Neural crest cell (in vitro differentiated cells): Measurements from ENCODE around the gene DISP3. TPM values are rescaled to one million over a fixed set of nuclear protein-coding genes. Genes with fewer than 3 reads are reported as not detected.

Source experiments
- DNase-seq: peaks from one replicate; pipeline ENCODE4 v3.0.0; 2021; ENCODE audit warnings: low read depth, mixed read lengths, low spot score
- H3K27ac Mint-ChIP-seq: one replicate; pipeline ENCODE4 v1.8.0; 2021; ENCODE audit warnings: mild to moderate bottlenecking, mixed read lengths; ENCODE audit not compliant: unreplicated experiment
- H3K27me3 Mint-ChIP-seq: 2 replicates; pipeline ENCODE4 v1.8.0; 2021; ENCODE audit warnings: low read depth, mild to moderate bottlenecking, mixed read lengths
- H3K36me3 Mint-ChIP-seq: 2 replicates; pipeline ENCODE4 v1.8.0; 2021; ENCODE audit warnings: low read depth, mild to moderate bottlenecking, mixed read lengths
- H3K4me1 Mint-ChIP-seq: 2 replicates; pipeline ENCODE4 v1.8.0; 2021; ENCODE audit warnings: mixed read lengths
- H3K4me3 Mint-ChIP-seq: one replicate; pipeline ENCODE4 v1.8.0; 2021; ENCODE audit warnings: mild to moderate bottlenecking, mixed read lengths
- H3K9me3 Mint-ChIP-seq: 2 replicates; pipeline ENCODE4 v1.8.0; 2021; ENCODE audit warnings: mixed read lengths
- total RNA-seq: library from RNA; stranded (reverse); gene quantifications from 2 replicates; pipeline ENCODE4 v1.2.1, GENCODE V29; 2021
- TF ChIP-seq, protein P1 (sequence below): fragments of 200-600 bp; sonication (generic); conservative IDR thresholded peaks from 2 replicates; pipeline ENCODE4 v1.5.0; 2021; ENCODE audit warnings: antibody characterized with exemption, mild to moderate bottlenecking

DISP3 gene
- total RNA-seq, 1 donor from 2014 or later: 9.1 TPM

DNA sequence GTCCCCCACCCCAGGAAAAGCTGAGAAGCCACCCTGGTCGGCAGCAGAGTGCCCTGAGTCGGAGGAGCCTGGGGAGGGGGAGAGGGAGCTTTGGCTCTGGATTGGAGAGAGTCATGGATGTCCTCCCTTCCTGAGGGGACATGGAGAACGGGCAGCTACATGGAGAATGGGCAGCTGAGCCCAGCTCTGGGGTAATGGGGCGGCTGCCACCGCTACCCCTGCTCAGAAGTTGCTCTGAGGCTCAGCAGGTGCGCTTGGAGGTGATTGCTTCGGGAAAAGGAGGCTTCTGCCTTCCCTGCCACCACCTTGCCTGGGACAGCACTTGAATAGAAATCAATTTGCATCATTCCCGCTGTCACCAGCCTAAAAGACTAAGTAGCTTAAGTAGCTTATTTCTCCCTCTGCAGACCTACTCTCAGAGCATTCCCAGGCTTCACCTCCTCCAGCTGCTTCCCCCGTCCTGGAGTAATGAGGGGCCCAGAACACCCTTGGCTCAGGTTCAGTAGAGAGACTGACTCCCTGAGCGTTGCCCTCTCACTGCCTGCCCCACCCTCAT, 8.3 kb downstream of the DISP3 start:
- H3K27ac Mint-ChIP-seq: no peak overlapping the region
- H3K4me1 Mint-ChIP-seq: peaks cover 8% of the 10 kb centered on the region
- H3K4me3 Mint-ChIP-seq: no peak overlapping the region
- TF ChIP-seq, protein P1, sequence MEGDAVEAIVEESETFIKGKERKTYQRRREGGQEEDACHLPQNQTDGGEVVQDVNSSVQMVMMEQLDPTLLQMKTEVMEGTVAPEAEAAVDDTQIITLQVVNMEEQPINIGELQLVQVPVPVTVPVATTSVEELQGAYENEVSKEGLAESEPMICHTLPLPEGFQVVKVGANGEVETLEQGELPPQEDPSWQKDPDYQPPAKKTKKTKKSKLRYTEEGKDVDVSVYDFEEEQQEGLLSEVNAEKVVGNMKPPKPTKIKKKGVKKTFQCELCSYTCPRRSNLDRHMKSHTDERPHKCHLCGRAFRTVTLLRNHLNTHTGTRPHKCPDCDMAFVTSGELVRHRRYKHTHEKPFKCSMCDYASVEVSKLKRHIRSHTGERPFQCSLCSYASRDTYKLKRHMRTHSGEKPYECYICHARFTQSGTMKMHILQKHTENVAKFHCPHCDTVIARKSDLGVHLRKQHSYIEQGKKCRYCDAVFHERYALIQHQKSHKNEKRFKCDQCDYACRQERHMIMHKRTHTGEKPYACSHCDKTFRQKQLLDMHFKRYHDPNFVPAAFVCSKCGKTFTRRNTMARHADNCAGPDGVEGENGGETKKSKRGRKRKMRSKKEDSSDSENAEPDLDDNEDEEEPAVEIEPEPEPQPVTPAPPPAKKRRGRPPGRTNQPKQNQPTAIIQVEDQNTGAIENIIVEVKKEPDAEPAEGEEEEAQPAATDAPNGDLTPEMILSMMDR: no peak
- DNase-seq: no peak
- H3K27me3 Mint-ChIP-seq: peaks cover 6% of the 10 kb centered on the region
- H3K9me3 Mint-ChIP-seq: no peaks in the 10 kb centered on the region
- no peaks in the 10 kb centered on the region for H3K36me3 Mint-ChIP-seq

DNA sequence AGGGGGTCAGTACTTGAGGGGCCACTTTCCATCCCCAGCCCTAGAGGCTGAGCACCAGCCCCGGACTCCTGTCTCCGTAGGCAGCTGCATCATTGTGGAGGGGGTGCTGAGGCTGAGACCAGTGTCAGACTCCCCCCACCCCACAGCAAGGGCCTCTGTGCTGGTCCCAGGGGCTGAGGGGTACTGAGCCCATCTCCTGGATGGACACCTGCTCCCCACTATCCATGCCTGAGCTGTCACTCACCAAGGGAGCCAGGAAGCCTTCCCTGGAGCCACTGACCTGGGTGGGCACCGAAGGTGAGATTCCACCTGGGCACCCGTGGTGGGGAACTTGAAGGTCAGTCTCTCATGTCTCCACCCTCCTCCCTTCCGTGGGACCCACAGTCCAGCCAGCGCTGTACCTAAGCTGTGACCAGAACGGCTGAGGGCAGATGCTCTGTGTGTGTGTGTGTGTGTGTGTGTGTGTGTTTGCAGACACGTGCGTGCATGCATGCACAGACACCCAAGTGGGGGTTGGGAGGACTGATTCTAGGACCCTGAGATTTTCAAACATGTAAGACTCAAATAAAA, 9.3 kb downstream of the DISP3 start:
- Mint-ChIP-seq H3K27ac (no peak overlapping the region), H3K36me3 (no peaks in the 10 kb centered on the region), H3K4me1 (peaks cover 8% of the 10 kb centered on the region), H3K4me3 (no peak overlapping the region), H3K27me3 (peaks cover 6% of the 10 kb centered on the region), H3K9me3 (no peaks in the 10 kb centered on the region)
- DNase-seq: no peak
- TF ChIP-seq, protein P1: no peak

DNA sequence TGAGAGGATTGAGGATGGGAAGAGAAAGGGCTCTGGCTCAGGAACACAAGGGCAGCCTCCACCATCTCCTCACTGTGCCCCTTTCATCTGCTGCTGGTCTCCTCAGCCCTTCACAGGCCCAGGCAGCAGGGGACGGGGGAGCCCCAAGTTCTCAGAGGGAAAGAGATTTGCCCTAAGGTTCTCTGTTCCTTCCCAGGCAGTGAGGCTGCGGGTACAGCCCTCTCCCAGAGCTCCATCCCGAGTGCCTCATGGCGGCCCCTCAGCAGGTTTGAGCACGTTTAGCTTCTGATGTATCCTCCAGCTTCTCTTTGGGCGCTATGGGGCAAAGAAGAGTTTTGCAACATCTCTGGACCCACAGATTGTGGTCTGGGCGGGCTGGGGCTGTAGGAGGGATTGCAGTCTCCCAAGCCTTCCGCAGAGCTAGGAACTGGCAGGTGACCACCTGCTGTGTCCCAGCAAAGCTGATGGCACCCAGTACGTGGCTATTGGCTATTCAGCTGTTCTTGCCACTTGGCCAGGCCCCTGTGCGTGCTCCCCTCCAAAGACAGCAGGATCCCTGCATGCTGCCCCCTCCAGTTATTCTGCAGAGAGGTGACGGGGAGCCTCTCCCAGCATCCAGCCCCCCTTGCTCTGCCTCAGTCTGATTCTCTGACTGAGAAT, 10.1 kb downstream of the DISP3 start:
- H3K27me3 Mint-ChIP-seq: peaks cover 6% of the 10 kb centered on the region
- peaks cover 8% of the 10 kb centered on the region for H3K4me1 Mint-ChIP-seq
- TF ChIP-seq, protein P1: no peak
- H3K9me3 Mint-ChIP-seq: no peaks in the 10 kb centered on the region
- H3K36me3 Mint-ChIP-seq: no peaks in the 10 kb centered on the region
- no peak overlapping the region for H3K27ac Mint-ChIP-seq
- no peak overlapping the region for H3K4me3 Mint-ChIP-seq
- no peak for DNase-seq

DNA sequence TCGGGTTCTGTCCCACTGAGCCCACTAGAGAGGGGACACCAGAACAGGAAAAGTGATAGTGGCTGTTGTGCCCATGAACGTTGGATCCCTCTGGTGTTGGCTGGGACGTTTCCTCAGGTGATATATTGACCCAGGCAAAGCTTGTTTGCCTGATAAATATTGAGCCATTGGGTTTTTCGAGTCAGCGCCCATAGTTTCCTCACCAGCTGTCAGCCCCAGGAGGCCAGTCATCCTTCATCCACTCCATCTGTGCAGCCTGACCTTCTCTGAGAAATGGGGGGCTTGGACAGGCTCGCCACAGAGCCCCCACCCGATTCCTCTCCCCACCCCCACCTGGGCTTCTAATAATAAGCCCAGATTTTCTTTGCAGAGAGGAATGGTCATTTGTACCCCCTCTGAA, 13.3 kb downstream of the DISP3 start:
- DNase-seq: no peak
- H3K27me3 Mint-ChIP-seq: peaks cover 3% of the 10 kb centered on the region
- no peaks in the 10 kb centered on the region for H3K9me3 Mint-ChIP-seq
- H3K4me3 Mint-ChIP-seq: no peak overlapping the region
- H3K4me1 Mint-ChIP-seq: no peaks in the 10 kb centered on the region
- H3K27ac Mint-ChIP-seq: no peak overlapping the region
- H3K36me3 Mint-ChIP-seq: no peaks in the 10 kb centered on the region
- TF ChIP-seq, protein P1: no peak

DNA sequence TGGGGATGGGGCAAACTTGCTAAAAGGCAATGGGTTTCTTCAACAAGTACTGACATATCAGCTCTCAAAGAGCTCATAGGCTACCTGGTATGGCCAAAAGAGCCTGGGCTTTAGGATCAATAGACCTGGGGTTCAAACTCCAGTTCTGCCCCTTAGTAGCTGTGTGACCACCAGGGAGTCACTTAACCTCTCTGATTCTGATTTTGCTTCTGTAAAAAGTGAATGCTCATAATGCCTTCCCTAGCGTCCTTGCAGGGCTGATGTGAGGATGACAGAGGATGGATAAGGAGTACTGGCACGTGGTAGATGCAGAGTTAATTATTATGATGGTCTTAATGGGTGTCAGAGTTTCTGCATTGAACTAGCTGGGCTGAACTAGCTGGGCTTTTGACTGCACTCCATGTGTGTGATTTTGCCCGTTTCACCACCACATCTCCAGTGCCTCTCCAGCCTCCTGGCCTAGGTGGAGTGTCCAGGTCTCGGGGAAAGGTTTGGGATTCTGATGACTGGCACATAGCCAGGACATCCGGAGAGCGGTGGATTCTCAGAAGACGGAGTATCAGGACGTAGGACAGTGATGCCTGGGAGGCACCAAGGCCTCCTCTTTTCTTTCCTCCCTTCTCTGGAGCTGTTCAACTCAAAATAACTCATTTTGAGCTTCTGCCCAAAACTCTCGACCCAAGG, 15.2 kb downstream of the DISP3 start:
- no peaks in the 10 kb centered on the region for H3K27me3 Mint-ChIP-seq
- H3K36me3 Mint-ChIP-seq: no peaks in the 10 kb centered on the region
- peaks cover 5% of the 10 kb centered on the region for H3K4me1 Mint-ChIP-seq
- H3K27ac Mint-ChIP-seq: no peak overlapping the region
- H3K9me3 Mint-ChIP-seq: no peaks in the 10 kb centered on the region
- TF ChIP-seq, protein P1: no peak
- H3K4me3 Mint-ChIP-seq: no peak overlapping the region
- no peak for DNase-seq
